Renal cortex interstitium (tissue), 11 donors: ENCODE measurements around the gene ZMIZ1. TPM values are rescaled to one million over a fixed set of nuclear protein-coding genes. Genes with fewer than 3 reads are reported as not detected.

Source experiments
- DNase-seq, 11 donors: peaks; one replicate each; pipeline ENCODE4 v3.0.0-alpha.2; 2013; ENCODE audit warnings: low read depth in 9 of 11, low spot score in 4 of 11; ENCODE audit errors: extremely low read depth in 1 of 11
- polyA plus RNA-seq, 3 donors: library from polyadenylated mRNA; unstranded; fragments of 120-200 nt; gene quantifications; one replicate each; pipeline ENCODE4 v1.2.1, GENCODE V29; 2013; ENCODE audit not compliant: insufficient read length in 3 of 3

The ZMIZ1 gene
- polyA plus RNA-seq, 3 donors, result 69.2 to 85.6 (median 74.3) TPM

- DNase-seq, result no peak
These were observed 8.8 kb upstream of the ZMIZ1 start for GRCh38 chr10:79059859-79060379.

- DNase-seq, result no peak
These were observed 8.0 kb upstream of the ZMIZ1 start for GRCh38 chr10:79060641-79061255.

GRCh38 chr10:79061441-79062315 is 7.1 kb upstream of the ZMIZ1 start:
- no peak for DNase-seq

GRCh38 chr10:79063071-79063491 is 5.7 kb upstream of the ZMIZ1 start:
- DNase-seq, result no peak

GRCh38 chr10:79063661-79064492 is 4.9 kb upstream of the ZMIZ1 start:
- DNase-seq, result no peak

- DNase-seq, result no peak
These were observed 3.6 kb upstream of the ZMIZ1 start for GRCh38 chr10:79065091-79065551.

GRCh38 chr10:79065853-79066252 is 2.9 kb upstream of the ZMIZ1 start:
- no peak for DNase-seq

GRCh38 chr10:79066411-79067240 is 2.1 kb upstream of the ZMIZ1 start:
- DNase-seq, result peak in 3 of 11 donors; percentile 31 to 77 (median 74)

GRCh38 chr10:79067241-79068202 is 1.2 kb upstream of the ZMIZ1 start:
- peak; percentile 91 to 97 (median 95) for DNase-seq

GRCh38 chr10:79068203-79068561 is 584 bp upstream of the ZMIZ1 start:
- no peak for DNase-seq

- DNase-seq, result peak in 5 of 11 donors; percentile 34 to 52 (median 45)
These were observed 737 bp downstream of the ZMIZ1 start for GRCh38 chr10:79069325-79070080.

- DNase-seq, result peak in 2 of 11 donors; percentile 26 to 47
These were observed 1.4 kb downstream of the ZMIZ1 start for GRCh38 chr10:79070081-79070605.

- peak in 6 of 11 donors; percentile 47 to 71 (median 61) for DNase-seq
These were observed 2.0 kb downstream of the ZMIZ1 start for GRCh38 chr10:79070606-79071395.

- DNase-seq, result no peak
These were observed 2.7 kb downstream of the ZMIZ1 start for GRCh38 chr10:79071396-79071923.

GRCh38 chr10:79072041-79072441 is 3.3 kb downstream of the ZMIZ1 start:
- no peak for DNase-seq
